Trophoblast cell (in vitro differentiated cells and primary cell): ENCODE data around the gene VOPP1.

Experiments
- DNase-seq, 2 donors: peaks; one replicate each; pipeline ENCODE4 v3.0.0-alpha.2; 2016
- H2AFZ ChIP-seq: 2 replicates; pipeline ENCODE4 v1.6.1; 2013; ENCODE audit warnings: low read length, moderate library complexity, mild to moderate bottlenecking; ENCODE audit not compliant: insufficient read depth, poor library complexity
- H2AK5ac ChIP-seq: 2 replicates; pipeline ENCODE4 v1.6.1; 2013; ENCODE audit warnings: mild to moderate bottlenecking, low read length
- H2BK120ac ChIP-seq: 2 replicates; pipeline ENCODE4 v1.6.1; 2013; ENCODE audit warnings: low read length, mild to moderate bottlenecking, moderate library complexity; ENCODE audit not compliant: insufficient read depth, poor library complexity
- H2BK12ac ChIP-seq: 2 replicates; pipeline ENCODE4 v1.6.1; 2013; ENCODE audit warnings: mild to moderate bottlenecking, low read length, moderate library complexity
- H2BK5ac ChIP-seq: 2 replicates; pipeline ENCODE4 v1.6.1; 2013; ENCODE audit warnings: low read length, low read depth, moderate library complexity, mild to moderate bottlenecking; ENCODE audit not compliant: poor library complexity
- H3K14ac ChIP-seq: 2 replicates; pipeline ENCODE4 v1.6.1; 2013; ENCODE audit warnings: mild to moderate bottlenecking, low read length
- H3K18ac ChIP-seq: 2 replicates; pipeline ENCODE4 v1.6.1; 2013; ENCODE audit warnings: mild to moderate bottlenecking, low read length
- H3K23ac ChIP-seq: 2 replicates; pipeline ENCODE4 v1.6.1; 2013; ENCODE audit warnings: low read length
- H3K27ac ChIP-seq: 2 replicates; pipeline ENCODE4 v1.5.1; 2013; ENCODE audit warnings: low read depth, mild to moderate bottlenecking, inconsistent platforms, low read length, moderate library complexity
- H3K27me3 ChIP-seq: 2 replicates; pipeline ENCODE4 v1.6.1; 2013; ENCODE audit warnings: inconsistent platforms, mild to moderate bottlenecking, low read length, moderate library complexity; ENCODE audit not compliant: insufficient read depth
- H3K36me3 ChIP-seq, 2 experiments: 1 replicate in 1 of 2; 2 replicates in 1 of 2; pipeline ENCODE4 v1.6.1; 2013; ENCODE audit warnings: low read length in 2 of 2, mild to moderate bottlenecking in 2 of 2, moderate library complexity in 1 of 2; ENCODE audit not compliant: insufficient read depth in 2 of 2, control insufficient read depth in 1 of 2
- H3K4ac ChIP-seq: 2 replicates; pipeline ENCODE4 v1.6.1; 2013; ENCODE audit warnings: low read depth, mild to moderate bottlenecking, low read length, moderate library complexity
- H3K4me1 ChIP-seq, 2 experiments: 1 replicate in 1 of 2; 2 replicates in 1 of 2; pipeline ENCODE4 v1.6.1; 2013; ENCODE audit warnings: low read length in 2 of 2, mild to moderate bottlenecking in 2 of 2, moderate library complexity in 1 of 2; ENCODE audit not compliant: insufficient read depth in 2 of 2, control insufficient read depth in 1 of 2
- H3K4me2 ChIP-seq: 2 replicates; pipeline ENCODE4 v1.6.1; 2013; ENCODE audit warnings: inconsistent platforms, mild to moderate bottlenecking, low read length, moderate library complexity
- H3K4me3 ChIP-seq: 2 replicates; pipeline ENCODE4 v1.5.1; 2013; ENCODE audit warnings: mild to moderate bottlenecking, low read depth, low read length, inconsistent platforms
- H3K79me1 ChIP-seq: one replicate; pipeline ENCODE4 v1.6.1; 2013; ENCODE audit warnings: low read length
- H3K79me2 ChIP-seq: 2 replicates; pipeline ENCODE4 v1.6.1; 2013; ENCODE audit warnings: low read length, mild to moderate bottlenecking; ENCODE audit not compliant: control insufficient read depth, insufficient read depth, poor library complexity
- H3K9ac ChIP-seq: 2 replicates; pipeline ENCODE4 v1.6.1; 2013; ENCODE audit warnings: mild to moderate bottlenecking, low read length
- H3K9me3 ChIP-seq: 2 replicates; pipeline ENCODE4 v1.6.1; 2013; ENCODE audit warnings: low read depth, mild to moderate bottlenecking, control low read depth, inconsistent platforms, low read length; ENCODE audit not compliant: insufficient read depth
- H4K12ac ChIP-seq: 2 replicates; pipeline ENCODE4 v1.6.1; 2013; ENCODE audit warnings: low read depth, mild to moderate bottlenecking, low read length, moderate library complexity
- H4K8ac ChIP-seq: 2 replicates; pipeline ENCODE4 v1.6.1; 2013; ENCODE audit warnings: low read depth, mild to moderate bottlenecking, low read length, moderate library complexity
- H4K91ac ChIP-seq: one replicate; pipeline ENCODE4 v1.6.1; 2013; ENCODE audit warnings: low read depth, mild to moderate bottlenecking, low read length, moderate library complexity
- WGBS: extraction: QIAGEN DNeasy Blood & Tissue Kit; methylation state at CpG from one replicate; pipeline ENCODE4 v1.1.7; 2013; ENCODE audit warnings: missing lambda C conversion rate; ENCODE audit not compliant: insufficient read length, insufficient coverage; ENCODE audit errors: extremely low coverage; 5-methylcytosine and 5-hydroxymethylcytosine counted together

The VOPP1 gene

GRCh38 chr7:55554038-55554437 is 18.3 kb downstream of the VOPP1 start:
- Histone ChIP-seq H2BK120ac (no peak overlapping the region), H2AK5ac (no peak overlapping the region), H3K4ac (no peak overlapping the region), H3K4me2 (no peak overlapping the region), H3K27me3 (no peaks in the 10 kb centered on the region), H3K79me1 (no peaks in the 10 kb centered on the region), H3K27ac (no peak overlapping the region), H3K14ac (no peak overlapping the region), H3K4me1 (peaks cover 6 to 9% of the 10 kb centered on the region in 2 experiments), H3K4me3 (no peak overlapping the region), H2BK12ac (no peak overlapping the region), H3K18ac (no peak overlapping the region), H3K9me3 (peaks cover 1% of the 10 kb centered on the region), H2AFZ (no peak overlapping the region), H2BK5ac (no peak overlapping the region), H4K12ac (no peak overlapping the region), H4K91ac (no peak overlapping the region), H3K9ac (no peak overlapping the region), H3K79me2 (no peaks in the 10 kb centered on the region), H3K23ac (no peak overlapping the region), H3K36me3 (no peaks in the 10 kb centered on the region), H4K8ac (no peak overlapping the region)
- no peak for DNase-seq
- no CpG with 5 or more reads among the region's 1 CpG for WGBS

- no peak overlapping the region for H2BK12ac ChIP-seq
- no peak overlapping the region for H3K18ac ChIP-seq
- no peak overlapping the region for H3K9ac ChIP-seq
- no peak overlapping the region for H2AK5ac ChIP-seq
- no peak overlapping the region for H3K14ac ChIP-seq
- H3K27me3 ChIP-seq, result no peaks in the 10 kb centered on the region
- no peak overlapping the region for H4K12ac ChIP-seq
- peaks cover 6 to 11% of the 10 kb centered on the region in 2 experiments for H3K4me1 ChIP-seq
- H3K9me3 ChIP-seq, result peaks cover 1% of the 10 kb centered on the region
- no peak overlapping the region for H2AFZ ChIP-seq
- no peak overlapping the region for H4K91ac ChIP-seq
- no peak overlapping the region for H3K4ac ChIP-seq
- H2BK5ac ChIP-seq, result no peak overlapping the region
- H3K36me3 ChIP-seq, result no peaks in the 10 kb centered on the region
- no peaks in the 10 kb centered on the region for H3K79me1 ChIP-seq
- no peak overlapping the region for H3K4me2 ChIP-seq
- no peak overlapping the region for H4K8ac ChIP-seq
- no peaks in the 10 kb centered on the region for H3K79me2 ChIP-seq
- H2BK120ac ChIP-seq, result no peak overlapping the region
- no peak overlapping the region for H3K27ac ChIP-seq
- no peak overlapping the region for H3K23ac ChIP-seq
- DNase-seq, result no peak
- H3K4me3 ChIP-seq, result no peak overlapping the region
Observed at GRCh38 chr7:55553024-55553345, 19.3 kb downstream of the VOPP1 start.

GRCh38 chr7:55552320-55553023 is 19.8 kb downstream of the VOPP1 start:
- no peak overlapping the region for H3K4me2 ChIP-seq
- no peak overlapping the region for H3K23ac ChIP-seq
- H3K27me3 ChIP-seq, result no peaks in the 10 kb centered on the region
- no peak overlapping the region for H3K27ac ChIP-seq
- no peaks in the 10 kb centered on the region for H3K36me3 ChIP-seq
- H3K79me1 ChIP-seq, result no peaks in the 10 kb centered on the region
- no peak overlapping the region for H2BK5ac ChIP-seq
- H2BK120ac ChIP-seq, result no peak overlapping the region
- no CpG with 5 or more reads among the region's 13 CpGs for WGBS
- no peak overlapping the region for H4K91ac ChIP-seq
- no peak overlapping the region for H3K18ac ChIP-seq
- no peak overlapping the region for H4K12ac ChIP-seq
- H3K4me1 ChIP-seq, result peaks cover 6 to 11% of the 10 kb centered on the region in 2 experiments
- no peak overlapping the region for H2AK5ac ChIP-seq
- peak; percentile 33 to 56 for DNase-seq
- H3K14ac ChIP-seq, result no peak overlapping the region
- H2AFZ ChIP-seq, result no peak overlapping the region
- no peak overlapping the region for H3K9ac ChIP-seq
- H3K9me3 ChIP-seq, result peaks cover 1% of the 10 kb centered on the region
- no peak overlapping the region for H3K4ac ChIP-seq
- no peak overlapping the region for H2BK12ac ChIP-seq
- H3K79me2 ChIP-seq, result no peaks in the 10 kb centered on the region
- H3K4me3 ChIP-seq, result no peak overlapping the region
- no peak overlapping the region for H4K8ac ChIP-seq

- Histone ChIP-seq H3K79me2 (no peaks in the 10 kb centered on the region), H2AK5ac (no peak overlapping the region), H3K27me3 (no peaks in the 10 kb centered on the region), H3K79me1 (no peaks in the 10 kb centered on the region), H3K4me3 (no peak overlapping the region), H3K4me2 (no peak overlapping the region), H3K18ac (no peak overlapping the region), H2BK5ac (no peak overlapping the region), H3K14ac (no peak overlapping the region), H2AFZ (no peak overlapping the region), H3K36me3 (no peaks in the 10 kb centered on the region), H4K8ac (no peak overlapping the region), H3K27ac (no peak overlapping the region), H3K23ac (no peak overlapping the region), H4K91ac (no peak overlapping the region), H3K9ac (no peak overlapping the region), H3K4ac (no peak overlapping the region), H3K9me3 (peaks cover 1% of the 10 kb centered on the region), H2BK120ac (no peak overlapping the region), H3K4me1 (peaks cover 5 to 9% of the 10 kb centered on the region in 2 experiments), H2BK12ac (no peak overlapping the region), H4K12ac (no peak overlapping the region)
- WGBS, result no CpG with 5 or more reads among the region's 11 CpGs
- no peak for DNase-seq
Observed at GRCh38 chr7:55550841-55551537, 21.3 kb downstream of the VOPP1 start.
